ENCODE measurements around the gene STRIP1. TPM values are rescaled to one million over a fixed set of nuclear protein-coding genes. Genes with fewer than 3 reads are reported as not detected.

Gene STRIP1
- total and polyA plus RNA-seq, 10 of the 15 experiments (the other 5 are each of a cell fraction or from before 2014, with no cell fraction given), result 6.3 to 26.6 (median 18.0) TPM

GRCh38 chr1:110017792-110018191 is 16.6 kb upstream of the STRIP1 start (continued):
- TF ChIP-seq CUX1 (IDR thresholded peaks at IDR 0.05; ENCODE audit: insufficient replicate concordance, low read depth, low read length), result no peak

DNA sequence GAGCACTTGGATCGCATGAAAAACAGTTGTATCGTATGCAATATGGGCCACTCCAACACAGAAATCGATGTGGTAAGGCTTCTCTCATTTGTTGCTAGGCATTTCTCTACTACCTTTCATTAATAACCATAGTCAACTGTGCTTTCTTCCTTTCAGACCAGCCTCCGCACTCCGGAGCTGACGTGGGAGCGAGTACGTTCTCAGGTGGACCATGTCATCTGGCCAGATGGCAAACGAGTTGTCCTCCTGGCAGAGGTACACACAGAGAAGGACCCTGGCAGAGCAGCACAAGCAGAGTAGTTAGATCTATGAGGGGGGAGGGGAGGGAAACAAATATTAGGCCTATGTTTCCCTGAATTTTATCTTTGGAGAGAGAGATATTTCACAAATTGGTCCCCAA is 16.0 kb upstream of the STRIP1 start:
- FAIRE-seq (no peak), DNase-seq (ENCODE audit: low read depth, low spot score) (no peak), ATAC-seq (no peak)
- ChIA-PET RAD21 (ENCODE audit: unreplicated experiment) (no interaction called here), POLR2A (no interaction called here), SMC1A (ENCODE audit: uncharacterized antibody, unreplicated experiment) (interaction anchor here (2.2 kb wide), 1 partner anchor 11 kb away, joined by 5 read pairs; no protein-coding TSS in a partner anchor), CTCF (interaction anchor here (0.7 to 7.9 kb wide), 2 partner anchors 11 to 48 kb away, joined by 3 to 57 read pairs; no protein-coding TSS in a partner anchor)
- Histone ChIP-seq H3K9me3 (replicated peaks; ENCODE audit: control insufficient read depth, insufficient read depth, low read length) (no peaks in the 10 kb centered on the region), H3K79me2 (ENCODE audit: control insufficient read depth, insufficient read depth, low read length) (no peaks in the 10 kb centered on the region), H3K27me3 (replicated peaks in 1 of 2; ENCODE audit: control insufficient read depth in 2 of 2, insufficient read depth in 2 of 2, low read length in 1 of 2) (no peaks in the 10 kb centered on the region), H3K4me1 (ENCODE audit: control insufficient read depth, insufficient read depth, low read length) (no peaks in the 10 kb centered on the region), H3K4me3 (no peak overlapping the region), H3K9ac (ENCODE audit: control insufficient read depth, insufficient read depth, low read length) (no peak overlapping the region), H3K27ac (ENCODE audit: control insufficient read depth, insufficient read depth) (no peak overlapping the region), H2AFZ (ENCODE audit: control insufficient read depth, low read depth, low read length) (no peak overlapping the region), H3K4me2 (ENCODE audit: control insufficient read depth, insufficient read depth) (no peak overlapping the region), H3K36me3 (ENCODE audit: control insufficient read depth in 2 of 2, insufficient read depth in 2 of 2, low read length in 1 of 2) (peaks cover 11 to 49% of the 10 kb centered on the region in 2 experiments), H4K20me1 (ENCODE audit: control insufficient read depth, insufficient read depth) (no peaks in the 10 kb centered on the region)
- in situ Hi-C loops (cut with MboI), result no loop called here
- no TSS peak for BruUV-seq (replicated peaks)
- intact Hi-C loops (cut with micrococcal nuclease; ENCODE audit: unreplicated experiment), result no loop called here
- WGBS (ENCODE audit: insufficient coverage, insufficient replicate concordance, low lambda C conversion rate, missing lambda C conversion rate), result 99% methylated on average over 9 of the region's 9 CpGs
- TF ChIP-seq, protein P1, sequence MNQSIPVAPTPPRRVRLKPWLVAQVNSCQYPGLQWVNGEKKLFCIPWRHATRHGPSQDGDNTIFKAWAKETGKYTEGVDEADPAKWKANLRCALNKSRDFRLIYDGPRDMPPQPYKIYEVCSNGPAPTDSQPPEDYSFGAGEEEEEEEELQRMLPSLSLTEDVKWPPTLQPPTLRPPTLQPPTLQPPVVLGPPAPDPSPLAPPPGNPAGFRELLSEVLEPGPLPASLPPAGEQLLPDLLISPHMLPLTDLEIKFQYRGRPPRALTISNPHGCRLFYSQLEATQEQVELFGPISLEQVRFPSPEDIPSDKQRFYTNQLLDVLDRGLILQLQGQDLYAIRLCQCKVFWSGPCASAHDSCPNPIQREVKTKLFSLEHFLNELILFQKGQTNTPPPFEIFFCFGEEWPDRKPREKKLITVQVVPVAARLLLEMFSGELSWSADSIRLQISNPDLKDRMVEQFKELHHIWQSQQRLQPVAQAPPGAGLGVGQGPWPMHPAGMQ (IDR thresholded peaks at IDR 0.05; ENCODE audit: borderline replicate concordance), result no peak
- TF ChIP-seq NKRF (conservative IDR thresholded peaks at IDR 0.05), result no peak
- no peak for TF ChIP-seq BCLAF1 (IDR thresholded peaks at IDR 0.05)
- TF ChIP-seq NFIC (IDR thresholded peaks at IDR 0.05; ENCODE audit: low read depth, low read length), result no peak
- no peak for TF ChIP-seq ZNF384 (IDR thresholded peaks at IDR 0.05; ENCODE audit: borderline replicate concordance, low read depth, low read length)
- TF ChIP-seq ZNF217 (IDR thresholded peaks at IDR 0.05), result no peak
- TF ChIP-seq KAT2A (conservative IDR thresholded peaks at IDR 0.05; ENCODE audit: control insufficient read depth, low read depth, low read length), result no peak
- no peak for TF ChIP-seq NR2C1 (IDR thresholded peaks at IDR 0.05)
- no peak for TF ChIP-seq CHD1 (IDR thresholded peaks at IDR 0.05; ENCODE audit: low read depth, low read length)
- TF ChIP-seq IKZF2 (IDR thresholded peaks at IDR 0.05), result no peak
